Kidney glomerular epithelial cell (primary cell): ENCODE results near the gene CTSF.
"Not testable (repeated sequence)": the region's sequence is repeated elsewhere in the genome, so short reads cannot be mapped to it uniquely, and the experiment has no call there.

Source experiments
- DNase-seq: peaks from one replicate; lab custom pipeline; 2025; lab: John Stamatoyannopoulos, UW

Gene CTSF

GRCh38 chr11:66589996-66590675 is 21.7 kb upstream of the CTSF start:
- no peak for DNase-seq

GRCh38 chr11:66589315-66589714 is 20.9 kb upstream of the CTSF start:
- not testable (repeated sequence) for DNase-seq

GRCh38 chr11:66586136-66586535 is 17.7 kb upstream of the CTSF start:
- no peak for DNase-seq

- DNase-seq, result not testable (repeated sequence)
These were observed 17.0 kb upstream of the CTSF start for GRCh38 chr11:66585447-66585846.

- not testable (repeated sequence) for DNase-seq
These were observed 14.2 kb upstream of the CTSF start for GRCh38 chr11:66582565-66583147.

GRCh38 chr11:66581261-66581660 is 12.9 kb upstream of the CTSF start:
- no peak for DNase-seq

GRCh38 chr11:66580803-66581202 is 12.4 kb upstream of the CTSF start:
- DNase-seq, result no peak

- DNase-seq, result peak; percentile 67
These were observed 10.7 kb upstream of the CTSF start for GRCh38 chr11:66579017-66579606.

GRCh38 chr11:66570850-66571180 is 2.4 kb upstream of the CTSF start:
- DNase-seq, result no peak

- DNase-seq, result no peak
These were observed 1.9 kb upstream of the CTSF start for GRCh38 chr11:66570079-66570849.

- no peak for DNase-seq
These were observed 670 bp upstream of the CTSF start for GRCh38 chr11:66569076-66569475.

GRCh38 chr11:66567787-66568123 is 651 bp downstream of the CTSF start:
- DNase-seq, result no peak

- no peak for DNase-seq
These were observed 2.2 kb downstream of the CTSF start for GRCh38 chr11:66566221-66566620.

- no peak for DNase-seq
These were observed 3.4 kb downstream of the CTSF start for GRCh38 chr11:66564984-66565383.

- no peak for DNase-seq
These were observed 3.9 kb downstream of the CTSF start for GRCh38 chr11:66564538-66564937.

- no peak for DNase-seq
These were observed 4.6 kb downstream of the CTSF start for GRCh38 chr11:66563832-66564231.

- DNase-seq, result no peak
These were observed 5.4 kb downstream of the CTSF start for GRCh38 chr11:66562907-66563583.

- DNase-seq, result no peak
These were observed 6.1 kb downstream of the CTSF start for GRCh38 chr11:66562275-66562674.

GRCh38 chr11:66561975-66562248 is 6.5 kb downstream of the CTSF start:
- no peak for DNase-seq

GRCh38 chr11:66561178-66561974 is 7.0 kb downstream of the CTSF start:
- no peak for DNase-seq

GRCh38 chr11:66559866-66560676 is 8.3 kb downstream of the CTSF start:
- no peak for DNase-seq
